Activated CD8-positive, alpha-beta memory T cell treated with anti-CD3 and anti-CD28 coated beads for 24 hours (primary cell): ENCODE data around the gene PMVK.
"Not testable (repeated sequence)": the region's sequence is repeated elsewhere in the genome, so short reads cannot be mapped to it uniquely, and the experiment has no call there.

Experiments
- DNase-seq: peaks from one replicate; pipeline ENCODE4 v3.0.0-alpha.2; 2020

PMVK gene

DNA sequence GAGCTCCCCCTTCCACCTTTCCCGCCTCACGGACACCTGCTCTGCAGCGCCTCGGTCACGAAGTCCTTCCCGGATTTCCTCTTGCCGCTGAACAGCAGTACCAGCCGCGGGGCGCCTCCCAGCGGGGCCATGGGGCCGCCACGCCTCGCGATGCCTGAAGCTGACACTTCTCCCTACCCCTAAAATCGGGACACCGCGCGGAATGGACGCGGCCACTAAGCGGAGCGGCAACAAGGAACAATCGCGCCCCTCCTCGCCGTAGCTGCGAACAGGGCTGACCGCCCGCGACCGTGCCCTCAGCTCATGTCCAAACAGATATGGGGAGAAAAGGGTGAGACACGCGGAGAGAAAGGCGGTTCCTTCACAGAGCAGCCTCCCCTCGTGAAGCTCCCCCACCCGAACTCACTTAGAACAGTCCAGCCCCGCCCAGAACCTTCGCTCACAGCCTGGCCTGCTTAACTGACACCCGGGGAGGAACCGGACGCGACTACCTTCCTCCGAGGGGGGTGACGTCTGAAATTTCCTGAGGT, at the start of gene PMVK:
PMVK (minus strand) TSS at position 165 of the 530 bp plus-strand sequence; CDS start at position 131, 34 bp downstream.
- peak; percentile 97 for DNase-seq

DNA sequence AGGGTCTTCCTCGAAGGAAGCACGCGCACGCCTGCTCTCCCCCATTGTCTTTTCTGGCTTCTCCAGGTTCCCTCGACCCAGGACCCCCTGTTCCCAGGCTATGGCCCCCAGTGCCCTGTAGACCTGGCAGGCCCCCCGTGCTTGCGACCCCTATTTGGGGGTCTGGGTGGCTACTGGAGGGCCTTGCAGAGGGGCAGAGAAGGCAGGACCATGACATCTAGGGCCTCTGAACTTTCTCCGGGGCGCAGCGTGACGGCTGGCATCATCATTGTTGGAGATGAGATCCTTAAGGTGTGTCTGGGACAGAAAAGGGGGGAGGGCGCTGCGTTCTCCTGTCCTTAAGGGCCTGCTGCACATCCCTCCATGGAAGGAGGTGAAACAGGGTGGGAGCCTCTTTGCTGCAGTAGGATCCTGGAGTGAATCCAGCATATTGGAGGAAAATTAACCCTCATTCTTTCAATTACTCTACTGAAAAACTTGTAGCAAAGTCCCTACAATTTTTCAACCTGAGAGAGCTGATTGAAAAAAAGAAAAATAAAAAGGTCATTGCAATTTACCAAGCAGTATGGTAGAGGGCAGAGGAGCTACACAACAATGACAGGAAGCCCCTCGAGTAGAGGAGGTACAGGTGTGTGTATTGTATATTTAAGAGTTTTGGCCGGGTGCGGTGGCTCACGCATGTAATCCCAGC, 47.4 kb upstream of the PMVK start:
- no peak for DNase-seq

GRCh38 chr1:154982897-154983648, 46.6 kb upstream of the PMVK start, which contains the start of gene FLAD1:
TSS of gene FLAD1 (plus strand) at chr1:154983344. CDS start at chr1:154983695, 351 bp downstream.
- DNase-seq, result peak; percentile 95

GRCh38 chr1:154982341-154982740, 45.8 kb upstream of the PMVK start:
- no peak for DNase-seq

- no peak for DNase-seq
Observed at GRCh38 chr1:154978360-154978759, 41.8 kb upstream of the PMVK start.

GRCh38 chr1:154977762-154978161, 41.2 kb upstream of the PMVK start:
- not testable (repeated sequence) for DNase-seq

DNA sequence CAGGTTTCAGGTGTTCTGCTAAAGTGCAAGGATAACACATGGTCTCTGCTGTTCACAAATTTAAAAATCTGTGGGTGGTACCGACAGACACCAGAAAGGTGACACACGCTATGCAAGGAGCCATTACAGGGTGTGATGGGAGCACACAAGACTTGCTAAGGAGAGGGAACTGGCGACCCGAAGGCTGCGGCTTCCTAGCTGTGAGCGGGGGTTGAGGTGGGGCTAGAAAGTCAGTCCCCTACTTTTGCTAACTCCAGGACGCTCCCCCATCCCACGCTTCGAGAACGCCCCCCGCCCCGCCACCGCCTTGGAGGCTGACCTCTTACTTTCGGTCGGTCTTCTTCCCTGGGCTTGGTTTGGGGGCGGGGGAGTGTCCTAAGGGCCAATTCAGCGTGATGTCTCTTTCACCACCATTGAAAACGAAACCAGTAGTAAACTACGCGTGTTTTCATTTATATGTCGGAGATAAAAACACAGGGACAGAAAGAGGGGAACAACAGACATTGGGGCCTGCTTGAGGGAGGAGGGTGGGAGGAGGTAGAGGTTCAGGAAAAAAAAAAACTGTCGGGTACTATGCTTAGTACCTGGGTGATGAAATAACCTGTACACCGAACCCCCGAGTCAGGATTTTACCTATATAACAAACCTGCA, 39.0 kb upstream of the PMVK start:
- DNase-seq, result peak; percentile 89

- peak; percentile 97 for DNase-seq
Observed at GRCh38 chr1:154974808-154975408, 38.4 kb upstream of the PMVK start.

- DNase-seq, result peak; percentile 92
Observed at GRCh38 chr1:154974102-154974807, 37.7 kb upstream of the PMVK start, which contains the start of gene CKS1B. TSS of gene CKS1B (plus strand) at chr1:154974681. CDS start at chr1:154974746, 65 bp downstream.

DNA sequence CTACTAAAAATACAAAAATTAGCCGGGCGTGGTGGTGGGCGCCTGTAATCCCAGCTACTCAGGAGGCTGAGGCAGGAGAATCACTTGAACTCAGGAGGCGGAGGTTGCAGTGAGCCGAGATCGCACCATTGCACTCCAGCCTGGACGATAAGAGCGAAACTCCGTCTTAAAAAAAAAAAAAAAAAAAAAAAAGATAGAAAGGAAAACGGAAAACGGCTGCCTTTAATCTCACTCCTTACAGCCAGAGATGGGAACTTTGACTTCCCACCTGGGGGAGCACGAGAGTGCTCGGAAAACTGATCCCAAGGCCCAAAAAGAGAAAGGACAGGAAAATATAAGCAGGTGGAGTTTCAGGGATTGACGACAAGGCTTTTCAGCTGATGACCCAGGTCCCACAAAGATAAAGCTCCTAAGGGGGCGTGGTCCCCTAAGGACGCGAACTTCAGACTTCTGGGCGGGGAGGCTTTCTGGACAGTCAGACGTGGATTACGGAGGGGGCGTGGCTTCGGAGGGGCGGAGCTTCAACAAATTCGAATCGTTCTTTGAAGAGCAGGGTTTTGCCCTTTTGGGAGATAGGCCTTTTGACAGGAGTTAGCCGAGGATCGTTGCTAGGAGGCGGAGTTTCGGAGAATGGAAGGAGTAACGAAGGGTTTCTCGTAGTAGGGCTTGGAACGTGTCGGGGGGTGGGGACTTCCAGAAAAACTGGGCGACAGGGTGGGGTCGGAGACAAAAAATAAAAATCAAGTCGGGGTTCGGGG, 37.0 kb upstream of the PMVK start:
- DNase-seq, result peak; percentile 95

- DNase-seq, result no peak
Observed at GRCh38 chr1:154972517-154973343, 36.2 kb upstream of the PMVK start.

- no peak for DNase-seq
Observed at GRCh38 chr1:154972213-154972516, 35.6 kb upstream of the PMVK start.

DNA sequence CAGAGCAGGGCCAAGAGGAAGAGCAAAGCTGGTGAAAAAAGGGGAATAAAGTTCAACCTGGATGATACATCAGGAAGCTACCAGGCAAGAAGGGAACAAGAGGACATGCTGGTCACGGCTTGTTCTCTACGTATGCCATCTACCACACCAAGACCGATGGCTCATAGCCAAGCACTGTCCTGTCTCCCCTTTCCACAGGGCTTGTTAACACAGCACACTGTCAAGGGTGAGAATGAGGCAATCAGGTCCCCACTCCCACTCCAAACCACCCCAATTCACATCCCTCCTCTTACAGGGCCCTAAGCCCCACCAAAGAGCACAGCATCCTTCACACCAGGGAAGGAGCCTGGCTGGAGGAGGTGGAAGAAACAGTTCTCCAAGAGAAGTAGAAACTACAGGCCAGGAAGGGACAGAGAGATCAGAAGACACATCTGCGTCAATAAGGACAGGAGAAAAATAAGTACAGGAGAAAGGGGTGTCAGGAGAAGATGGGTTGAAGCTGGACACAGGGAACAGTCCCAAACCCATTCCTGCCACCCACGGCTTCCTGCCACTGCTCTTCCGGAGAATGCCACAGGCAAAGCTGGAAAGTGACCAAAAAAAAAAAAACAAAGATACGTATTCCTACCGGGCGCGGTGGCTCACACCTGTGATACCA, 35.0 kb upstream of the PMVK start:
- no peak for DNase-seq

DNA sequence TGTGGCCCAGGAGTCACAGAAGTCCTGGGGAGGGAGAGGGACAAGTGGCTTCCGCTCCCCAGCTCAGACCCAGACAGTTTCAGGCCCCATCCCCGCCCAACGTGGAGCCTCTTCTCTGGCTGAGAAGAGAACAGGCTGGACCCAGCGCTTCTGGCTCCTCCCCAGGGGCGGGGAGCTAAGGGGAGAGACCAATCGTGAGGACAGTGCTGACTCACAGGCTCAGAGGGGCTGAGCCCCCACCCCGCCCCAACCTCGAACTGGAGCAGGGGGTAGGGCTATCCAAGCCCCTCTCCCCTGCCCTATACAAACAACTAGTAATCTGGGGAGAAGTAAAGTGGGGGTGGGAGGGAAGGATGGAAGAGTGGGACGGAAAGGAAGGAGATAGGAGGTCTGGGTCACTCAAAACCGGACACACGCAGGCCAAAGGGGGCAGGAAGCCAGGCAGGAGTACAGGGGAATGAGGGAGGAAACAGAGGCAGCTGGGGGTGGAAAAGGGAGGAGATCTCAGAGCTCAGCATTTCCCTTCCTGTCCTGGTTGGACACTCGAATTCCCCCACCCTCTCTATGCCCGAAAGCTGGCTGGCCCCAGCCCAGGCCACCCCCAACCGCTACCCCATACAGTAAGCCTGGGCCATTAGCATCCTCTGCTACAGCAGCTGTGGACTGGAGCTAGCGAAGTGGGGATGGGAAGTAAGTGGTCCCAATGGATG, 34.3 kb upstream of the PMVK start, which contains the start of gene SHC1:
SHC1 (minus strand) TSS at position 117 of the 710 bp plus-strand sequence. CDS start 221 bp downstream, outside the sequence.
- DNase-seq, result no peak

- no peak for DNase-seq
Observed at GRCh38 chr1:154969860-154970452, 33.4 kb upstream of the PMVK start.

GRCh38 chr1:154969246-154969645, 32.7 kb upstream of the PMVK start:
- DNase-seq, result no peak

GRCh38 chr1:154968731-154969130, 32.2 kb upstream of the PMVK start:
- DNase-seq, result no peak

GRCh38 chr1:154967331-154967950, 30.9 kb upstream of the PMVK start:
- no peak for DNase-seq
